Osteocyte (in vitro differentiated cells): ENCODE measurements around the gene SARM1. TPM values are rescaled to one million over a fixed set of nuclear protein-coding genes. Genes with fewer than 3 reads are reported as not detected.
A peak's percentile ranks its signal among the peaks of the same experiment; 100 is the strongest.

Experiments used
- DNase-seq: peaks from one replicate; pipeline ENCODE4 v3.0.0; 2021; ENCODE audit warnings: mixed read lengths; ENCODE audit not compliant: unreplicated experiment; ENCODE audit errors: extremely low spot score
- H3K27ac Mint-ChIP-seq: one replicate; pipeline ENCODE4 v1.8.0; 2021; ENCODE audit warnings: mild to moderate bottlenecking, mixed read lengths; ENCODE audit not compliant: unreplicated experiment
- H3K27me3 Mint-ChIP-seq: one replicate; pipeline ENCODE4 v1.8.0; 2021; ENCODE audit warnings: mixed read lengths; ENCODE audit not compliant: unreplicated experiment
- H3K36me3 Mint-ChIP-seq: one replicate; pipeline ENCODE4 v1.8.0; 2021; ENCODE audit warnings: mixed read lengths; ENCODE audit not compliant: unreplicated experiment
- H3K4me1 Mint-ChIP-seq: one replicate; pipeline ENCODE4 v1.8.0; 2021; ENCODE audit warnings: mixed read lengths; ENCODE audit not compliant: unreplicated experiment
- H3K4me3 Mint-ChIP-seq: one replicate; pipeline ENCODE4 v1.8.0; 2021; ENCODE audit warnings: mild to moderate bottlenecking, moderate library complexity, mixed read lengths; ENCODE audit not compliant: unreplicated experiment
- H3K9me3 Mint-ChIP-seq: one replicate; pipeline ENCODE4 v1.8.0; 2021; ENCODE audit warnings: mixed read lengths; ENCODE audit not compliant: unreplicated experiment
- CTCF ChIP-seq: fragments of 200-600 bp; sonication (generic); IDR thresholded peaks from 2 replicates; pipeline ENCODE4 v1.5.0; 2021; ENCODE audit warnings: antibody characterized with exemption, mild to moderate bottlenecking, moderate library complexity
- total RNA-seq: library from RNA; stranded (reverse); gene quantifications from 2 replicates; pipeline ENCODE4 v1.2.1, GENCODE V29; 2021

The SARM1 gene
- total RNA-seq, 1 donor from 2014 or later, result 27.8 TPM

- DNase-seq, result no peak
- Mint-ChIP-seq H3K4me3 (no peak overlapping the region), H3K27ac (no peak overlapping the region), H3K27me3 (no peaks in the 10 kb centered on the region), H3K36me3 (no peaks in the 10 kb centered on the region), H3K4me1 (peaks cover 26% of the 10 kb centered on the region), H3K9me3 (no peaks in the 10 kb centered on the region)
- no peak for TF ChIP-seq CTCF
Measured at GRCh38 chr17:28368915-28369683, 2.4 kb upstream of the SARM1 start.

- Mint-ChIP-seq H3K9me3 (no peaks in the 10 kb centered on the region), H3K4me3 (no peak overlapping the region), H3K36me3 (no peaks in the 10 kb centered on the region), H3K27me3 (no peaks in the 10 kb centered on the region), H3K4me1 (peaks cover 26% of the 10 kb centered on the region), H3K27ac (no peak overlapping the region)
- DNase-seq, result no peak
- TF ChIP-seq CTCF, result no peak
Measured at GRCh38 chr17:28369684-28370034, 1.8 kb upstream of the SARM1 start.

- no peak for TF ChIP-seq CTCF
- Mint-ChIP-seq H3K27me3 (no peaks in the 10 kb centered on the region), H3K9me3 (no peaks in the 10 kb centered on the region), H3K27ac (peak within 1 kb of the TSS; percentile 76), H3K36me3 (peaks cover 2% of the 10 kb centered on the region), H3K4me3 (peak within 1 kb of the TSS; percentile 83), H3K4me1 (peaks cover 26% of the 10 kb centered on the region)
- no peak for DNase-seq
Measured at GRCh38 chr17:28370035-28370743, 1.3 kb upstream of the SARM1 start, which contains the start of gene VTN. Gene VTN, minus strand, starts transcription at chr17:28370307. Its CDS starts 104 bp downstream, at chr17:28370203.

- no peak for TF ChIP-seq CTCF
- no peak for DNase-seq
- peaks cover 2% of the 10 kb centered on the region for H3K36me3 Mint-ChIP-seq
- H3K4me1 Mint-ChIP-seq, result peaks cover 26% of the 10 kb centered on the region
- H3K27me3 Mint-ChIP-seq, result no peaks in the 10 kb centered on the region
- peak overlapping the region; percentile 83 for H3K4me3 Mint-ChIP-seq
- no peaks in the 10 kb centered on the region for H3K9me3 Mint-ChIP-seq
- H3K27ac Mint-ChIP-seq, result peak overlapping the region; percentile 76
Measured at GRCh38 chr17:28370744-28371103, 770 bp upstream of the SARM1 start.

GRCh38 chr17:28372203-28372944 is 880 bp downstream of the SARM1 start:
- no peak overlapping the region for H3K27ac Mint-ChIP-seq

More at GRCh38 chr17:28372203-28372944, 880 bp downstream of the SARM1 start:
- peak overlapping the region; percentile 69 for H3K4me3 Mint-ChIP-seq
- H3K4me1 Mint-ChIP-seq, result peaks cover 26% of the 10 kb centered on the region
- TF ChIP-seq CTCF, result no peak
- DNase-seq, result no peak
- no peaks in the 10 kb centered on the region for H3K9me3 Mint-ChIP-seq
- peaks cover 2% of the 10 kb centered on the region for H3K36me3 Mint-ChIP-seq
- no peaks in the 10 kb centered on the region for H3K27me3 Mint-ChIP-seq
